ENCODE data around the gene SPAM1. TPM values are rescaled to one million over a fixed set of nuclear protein-coding genes. Genes with fewer than 3 reads are reported as not detected.

SPAM1 gene, protein sequence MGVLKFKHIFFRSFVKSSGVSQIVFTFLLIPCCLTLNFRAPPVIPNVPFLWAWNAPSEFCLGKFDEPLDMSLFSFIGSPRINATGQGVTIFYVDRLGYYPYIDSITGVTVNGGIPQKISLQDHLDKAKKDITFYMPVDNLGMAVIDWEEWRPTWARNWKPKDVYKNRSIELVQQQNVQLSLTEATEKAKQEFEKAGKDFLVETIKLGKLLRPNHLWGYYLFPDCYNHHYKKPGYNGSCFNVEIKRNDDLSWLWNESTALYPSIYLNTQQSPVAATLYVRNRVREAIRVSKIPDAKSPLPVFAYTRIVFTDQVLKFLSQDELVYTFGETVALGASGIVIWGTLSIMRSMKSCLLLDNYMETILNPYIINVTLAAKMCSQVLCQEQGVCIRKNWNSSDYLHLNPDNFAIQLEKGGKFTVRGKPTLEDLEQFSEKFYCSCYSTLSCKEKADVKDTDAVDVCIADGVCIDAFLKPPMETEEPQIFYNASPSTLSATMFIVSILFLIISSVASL
- not detected in 2 replicates for total RNA-seq

DNA sequence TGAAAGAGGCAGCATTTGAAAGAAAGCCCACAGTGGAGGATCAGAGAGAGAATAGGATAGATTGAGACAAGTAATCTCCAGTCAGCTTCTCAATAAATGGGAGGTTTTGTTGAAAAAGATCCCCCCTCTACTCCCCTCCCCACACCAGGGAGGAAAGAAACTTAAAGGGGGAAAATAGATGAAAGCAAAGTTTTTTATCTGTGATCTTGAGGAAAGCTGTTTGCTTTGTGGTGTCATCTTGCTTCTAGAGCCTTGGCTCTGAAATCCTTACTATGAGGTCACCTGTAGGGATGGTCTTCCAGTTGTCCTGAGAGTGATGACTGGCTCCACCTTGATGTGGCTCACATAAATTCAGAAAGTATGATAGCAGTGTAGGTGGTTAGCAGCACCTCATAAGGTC lies at the start of gene SPAM1:
Gene SPAM1 (plus strand): TSS at position 301 of the 400 bp plus-strand sequence. CDS start 28,330 bp downstream, outside the sequence.

Other genes starting within 250 kb of the SPAM1 start
- gene WASL, start 176.2 kb upstream of the SPAM1 start, total RNA-seq = 15.6 and 19.6 TPM in 2 replicates
- gene HYAL4, start 80.1 kb upstream of the SPAM1 start, total RNA-seq = not detected in 2 replicates
- 0.07 and 0.39 TPM in 2 replicates for gene TMEM229A, start 107.8 kb downstream of the SPAM1 start, total RNA-seq

Data from smooth muscle cell of the pulmonary artery (primary cell).